Aorta (tissue), 5 donors: ENCODE results near the gene GGT5. TPM values are rescaled to one million over a fixed set of nuclear protein-coding genes. Genes with fewer than 3 reads are reported as not detected.
A peak's percentile ranks its signal among the peaks of the same experiment; 100 is the strongest.
"Not testable (repeated sequence)": the region's sequence is repeated elsewhere in the genome, so short reads cannot be mapped to it uniquely, and the experiment has no call there.

Source experiments
- ATAC-seq: fragments of 200-7000 bp; cut with Tn5 transposase; one replicate; pipeline ENCODE4 v1.9.1; 2022; ENCODE audit warnings: moderate library complexity; ENCODE audit not compliant: low FRiP score
- DNase-seq, 2 donors: peaks; one replicate each; pipeline ENCODE4 v3.0.0-alpha.2; 2020
- H3K27ac ChIP-seq, 2 donors: one replicate each; pipeline ENCODE4 v1.5.1; 2013; ENCODE audit warnings: low read length in 2 of 2, mild to moderate bottlenecking in 2 of 2, moderate library complexity in 2 of 2, control low read depth in 1 of 2, inconsistent platforms in 1 of 2, low read depth in 1 of 2
- H3K27me3 ChIP-seq, 2 donors: one replicate each; pipeline ENCODE4 v1.6.1; 2013; ENCODE audit warnings: control low read depth in 1 of 2, low read length in 1 of 2, mild to moderate bottlenecking in 1 of 2, moderate library complexity in 1 of 2; ENCODE audit not compliant: insufficient read depth in 2 of 2, control insufficient read depth in 1 of 2
- H3K36me3 ChIP-seq, 2 donors: one replicate each; pipeline ENCODE4 v1.6.1; 2013; ENCODE audit warnings: control low read depth in 1 of 2, low read length in 1 of 2, mild to moderate bottlenecking in 1 of 2; ENCODE audit not compliant: insufficient read depth in 2 of 2, control insufficient read depth in 1 of 2
- H3K4me1 ChIP-seq, 2 donors: one replicate each; pipeline ENCODE4 v1.6.1; 2013; ENCODE audit warnings: low read length in 2 of 2, control low read depth in 1 of 2, mild to moderate bottlenecking in 1 of 2, moderate library complexity in 1 of 2; ENCODE audit not compliant: insufficient read depth in 2 of 2, control insufficient read depth in 1 of 2
- H3K4me3 ChIP-seq, 2 donors: one replicate each; pipeline ENCODE4 v1.5.1; 2013; ENCODE audit warnings: low read length in 2 of 2, control low read depth in 1 of 2, mild to moderate bottlenecking in 1 of 2
- H3K9me3 ChIP-seq: one replicate; pipeline ENCODE4 v1.6.1; 2013; ENCODE audit warnings: mild to moderate bottlenecking, low read length; ENCODE audit not compliant: control insufficient read depth
- WGBS, 2 donors: extraction: QIAGEN DNeasy Blood & Tissue Kit; methylation state at CpG; one replicate each; pipeline ENCODE4 v1.1.7; 2013; 5-methylcytosine and 5-hydroxymethylcytosine counted together
- intact Hi-C, 2 donors: fragments of 100-400 bp; cut with DNase I; formaldehyde crosslinking; loops; one replicate each; pipeline versions ENCODE4 v1.14.2 to v1.15.0; 2022
- polyA plus RNA-seq, 2 donors: library from polyadenylated mRNA; stranded (reverse); fragments of 200-250 nt; gene quantifications; one replicate each; pipeline ENCODE4 v1.2.3, GENCODE V29; 2013
- total RNA-seq, 2 donors: library from RNA; stranded (reverse); fragmentation: NEBNext Ultra II Directional; extraction: Animal tissue kit (Norgen Biotek cat#: 25700); gene quantifications; one replicate each; pipeline ENCODE4 v1.2.1, GENCODE V29; 2021
- donor health status: healthy with polysubstance abuse.
- donor health status: Bipolar disorder and iron deficiency.
- donor health status: DM: no; HTN: no; CAD: no.
- donor health status: DM: no; HTN: no; CAD: no.
- donor health status: DM: yes; HTN: yes; CAD: no.

GGT5 gene
- total and polyA plus RNA-seq, 4 donors = 50.8 to 434 (median 57.0) TPM

- intact Hi-C loops = no loop called here
- WGBS, 2 donors = 0% methylated on average over 82 to 89 of the region's 89 CpGs
- no peaks in the 10 kb centered on the region for H3K4me1 ChIP-seq
- peak within 1 kb of the TSS; percentile 43 to 99 for H3K4me3 ChIP-seq
- peak within 1 kb of the TSS; percentile 72 to 94 for H3K27ac ChIP-seq
- ATAC-seq (peak; percentile 98), DNase-seq (peak; percentile 96 to 98)
- no peaks in the 10 kb centered on the region for H3K36me3 ChIP-seq
- no peaks in the 10 kb centered on the region for H3K9me3 ChIP-seq
- H3K27me3 ChIP-seq = no peaks in the 10 kb centered on the region
These were observed 25.9 kb upstream of the GGT5 start, which contains the start of gene SPECC1L for GRCh38 chr22:24270556-24271385. Gene SPECC1L (plus strand): TSS chr22:24270831. CDS start chr22:24302232, 31,401 bp downstream.

GRCh38 chr22:24266495-24266894, 21.6 kb upstream of the GGT5 start:
- H3K4me1 ChIP-seq, DNase-seq, H3K27ac ChIP-seq, ATAC-seq, H3K9me3 ChIP-seq, intact Hi-C loops, H3K36me3 ChIP-seq, H3K27me3 ChIP-seq, H3K4me3 ChIP-seq: not testable (repeated sequence)
- 90 to 93% methylated on average over 6 of the region's 6 CpGs for WGBS, 2 donors

GRCh38 chr22:24265734-24266133, 20.9 kb upstream of the GGT5 start:
- H3K9me3 ChIP-seq = no peaks in the 10 kb centered on the region
- ATAC-seq (no peak), DNase-seq (no peak)
- H3K4me3 ChIP-seq = no peak overlapping the region
- intact Hi-C loops = no loop called here
- no peaks in the 10 kb centered on the region for H3K27me3 ChIP-seq
- no peaks in the 10 kb centered on the region for H3K4me1 ChIP-seq
- H3K27ac ChIP-seq = no peak overlapping the region
- H3K36me3 ChIP-seq = no peaks in the 10 kb centered on the region

- DNase-seq, H3K27me3 ChIP-seq, H3K27ac ChIP-seq, intact Hi-C loops, H3K4me3 ChIP-seq, H3K9me3 ChIP-seq, H3K4me1 ChIP-seq, ATAC-seq, H3K36me3 ChIP-seq: not testable (repeated sequence)
- 93% methylated on average over 3 of the region's 9 CpGs for WGBS, 2 donors
These were observed 19.5 kb upstream of the GGT5 start for GRCh38 chr22:24264329-24264896.

- intact Hi-C loops, H3K9me3 ChIP-seq, H3K27me3 ChIP-seq, H3K27ac ChIP-seq, ATAC-seq, H3K4me3 ChIP-seq, H3K4me1 ChIP-seq, H3K36me3 ChIP-seq: not testable (repeated sequence)
- 93 to 97% methylated on average over 15 to 19 of the region's 19 CpGs for WGBS, 2 donors
- peak in 1 of 2 donors; percentile 59 for DNase-seq
These were observed 18.6 kb upstream of the GGT5 start for GRCh38 chr22:24263479-24263878.

GRCh38 chr22:24262185-24262749, 17.4 kb upstream of the GGT5 start:
- H3K36me3 ChIP-seq, H3K27ac ChIP-seq, H3K9me3 ChIP-seq, ATAC-seq, intact Hi-C loops, H3K27me3 ChIP-seq, H3K4me3 ChIP-seq, H3K4me1 ChIP-seq: not testable (repeated sequence)
- 94 to 96% methylated on average over 18 of the region's 18 CpGs for WGBS, 2 donors
- peak in 1 of 2 donors; percentile 76 for DNase-seq

GRCh38 chr22:24259459-24259858, 14.6 kb upstream of the GGT5 start:
- peak; percentile 78 to 92 for DNase-seq
- H3K4me3 ChIP-seq, intact Hi-C loops, H3K9me3 ChIP-seq, ATAC-seq, H3K27ac ChIP-seq, H3K4me1 ChIP-seq, H3K27me3 ChIP-seq, H3K36me3 ChIP-seq: not testable (repeated sequence)
- WGBS, 2 donors = 2 to 5% methylated on average over 5 to 6 of the region's 10 CpGs

- H3K4me1 ChIP-seq, ATAC-seq, H3K9me3 ChIP-seq, H3K4me3 ChIP-seq, H3K27me3 ChIP-seq, intact Hi-C loops, H3K36me3 ChIP-seq, H3K27ac ChIP-seq: not testable (repeated sequence)
- 93 to 94% methylated on average over 6 of the region's 7 CpGs for WGBS, 2 donors
- peak in 1 of 2 donors; percentile 38 for DNase-seq
These were observed 11.9 kb upstream of the GGT5 start for GRCh38 chr22:24256736-24257135.
